Stimulated activated CD4-positive, alpha-beta T cell treated with anti-CD3 and anti-CD28 coated beads, TNF-alpha, amount 100 ng/mL, for 24 hours (primary cell): ENCODE data around the gene LRCH1.

Source experiments
- DNase-seq, 3 experiments: peaks; one replicate each; pipeline ENCODE4 v3.0.0-alpha.2; 2020; ENCODE audit warnings: low read depth in 3 of 3

Gene LRCH1

GRCh38 chr13:46593398-46593797 lies 40.4 kb downstream of the LRCH1 start:
- peak in 2 of 3 experiments; percentile 26 to 36 for DNase-seq

GRCh38 chr13:46594374-46595078 lies 41.6 kb downstream of the LRCH1 start:
- DNase-seq = no peak

GRCh38 chr13:46595136-46595884 lies 42.3 kb downstream of the LRCH1 start:
- DNase-seq = no peak

- no peak for DNase-seq
Observed at GRCh38 chr13:46595885-46596275, 42.9 kb downstream of the LRCH1 start.

GRCh38 chr13:46596466-46596865 lies 43.5 kb downstream of the LRCH1 start:
- DNase-seq = no peak

- no peak for DNase-seq
Observed at GRCh38 chr13:46598140-46598819, 45.3 kb downstream of the LRCH1 start.

- no peak for DNase-seq
Observed at GRCh38 chr13:46598820-46599180, 45.8 kb downstream of the LRCH1 start.

GRCh38 chr13:46600943-46601311 lies 48.0 kb downstream of the LRCH1 start:
- DNase-seq = no peak

GRCh38 chr13:46602531-46602930 lies 49.6 kb downstream of the LRCH1 start:
- no peak for DNase-seq

GRCh38 chr13:46603165-46603603 lies 50.2 kb downstream of the LRCH1 start:
- no peak for DNase-seq

- DNase-seq = no peak
Observed at GRCh38 chr13:46604226-46604990, 51.4 kb downstream of the LRCH1 start.

- DNase-seq = no peak
Observed at GRCh38 chr13:46605076-46605824, 52.3 kb downstream of the LRCH1 start.

GRCh38 chr13:46605825-46606554 lies 53.0 kb downstream of the LRCH1 start:
- no peak for DNase-seq

- no peak for DNase-seq
Observed at GRCh38 chr13:46606970-46607369, 54.0 kb downstream of the LRCH1 start.

GRCh38 chr13:46607768-46608564 lies 55.0 kb downstream of the LRCH1 start:
- peak in 1 of 3 experiments; percentile 9 for DNase-seq

GRCh38 chr13:46609052-46609451 lies 56.1 kb downstream of the LRCH1 start:
- no peak for DNase-seq

GRCh38 chr13:46609726-46610125 lies 56.8 kb downstream of the LRCH1 start:
- DNase-seq = no peak

- DNase-seq = no peak
Observed at GRCh38 chr13:46612267-46612666, 59.3 kb downstream of the LRCH1 start.

- no peak for DNase-seq
Observed at GRCh38 chr13:46613409-46614049, 60.6 kb downstream of the LRCH1 start.
